ENCODE measurements around the gene TIE1.

TIE1 gene

DNA sequence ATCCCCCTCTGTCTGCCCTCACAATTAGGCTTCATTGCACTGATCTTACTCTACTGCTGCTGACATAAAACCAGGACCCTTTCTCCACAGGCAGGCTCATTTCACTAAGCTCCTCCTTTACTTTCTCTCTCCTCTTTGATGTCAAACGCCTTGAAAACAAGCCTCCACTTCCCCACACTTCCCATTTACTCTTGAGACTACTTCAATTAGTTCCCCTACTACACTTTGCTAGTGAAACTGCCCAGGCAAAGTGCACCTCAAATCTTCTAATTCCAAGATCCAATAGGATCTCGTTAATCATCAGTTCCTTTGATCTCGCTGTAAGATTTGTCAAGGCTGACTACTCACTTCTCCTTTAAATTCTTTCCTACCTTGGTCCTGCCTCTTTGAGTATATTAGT lies 52.1 kb downstream of the TIE1 start:
- peaks cover 0 to 10% (median 5%) of the 10 kb centered on the region in 4 experiments for H3K4me1 ChIP-seq (ENCODE audit: control extremely low read depth in 1 of 4, control insufficient read depth in 4 of 4, insufficient read depth in 4 of 4, low read length in 3 of 4)
- ChIA-PET POLR2A (no interaction called here), CTCF (no interaction called here)
- H3K9me3 ChIP-seq (ENCODE audit: control extremely low read depth in 1 of 5, control insufficient read depth in 4 of 5, insufficient read depth in 2 of 5, low read depth in 1 of 5, low read length in 4 of 5) = no peaks in the 10 kb centered on the region
- DNase-seq = no peak
- H3K4me3 ChIP-seq (ENCODE audit: control insufficient read depth in 1 of 7, extremely low read depth in 1 of 7, insufficient read depth in 4 of 7, low read depth in 2 of 7, low read length in 6 of 7) = no peak overlapping the region
- no peaks in the 10 kb centered on the region for H3K27me3 ChIP-seq (replicated peaks in 2 of 5; ENCODE audit: control insufficient read depth in 4 of 5, insufficient read depth in 5 of 5, low read length in 4 of 5)
- no peak overlapping the region for H3K27ac ChIP-seq (ENCODE audit: insufficient read depth in 1 of 2, low read depth in 1 of 2, low read length in 2 of 2, poor library complexity in 1 of 2, severe bottlenecking in 2 of 2)
- H3K36me3 ChIP-seq (ENCODE audit: control insufficient read depth in 4 of 4, insufficient read depth in 4 of 4, low read length in 3 of 4) = peaks cover 0 to 28% (median 4%) of the 10 kb centered on the region in 4 experiments
- 46% methylated on average over 2 of the region's 3 CpGs for WGBS (ENCODE audit: insufficient coverage)

DNA sequence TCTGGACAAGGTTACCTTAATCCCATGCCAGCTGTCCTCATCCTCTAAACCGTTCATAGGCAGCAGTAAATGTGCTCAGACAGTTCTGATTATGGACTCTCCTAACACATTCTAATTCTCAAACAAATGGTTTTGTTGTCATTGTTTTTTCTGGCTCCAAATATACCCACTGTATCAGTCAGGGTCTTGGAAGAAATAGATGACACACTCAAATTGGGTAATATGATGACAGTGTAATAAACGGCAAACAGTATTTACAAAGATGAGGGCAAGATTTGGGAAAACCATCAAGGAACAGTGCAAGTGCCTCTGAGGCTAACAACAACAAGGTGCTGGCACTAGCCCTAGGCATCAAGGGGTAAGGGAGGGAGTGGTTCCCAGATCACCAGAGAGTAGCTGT lies 53.7 kb downstream of the TIE1 start:
- no peak overlapping the region for H3K27ac ChIP-seq (ENCODE audit: insufficient read depth in 1 of 2, low read depth in 1 of 2, low read length in 2 of 2, poor library complexity in 1 of 2, severe bottlenecking in 2 of 2)
- peaks cover 0 to 19% (median 15%) of the 10 kb centered on the region in 4 experiments for H3K4me1 ChIP-seq (ENCODE audit: control extremely low read depth in 1 of 4, control insufficient read depth in 4 of 4, insufficient read depth in 4 of 4, low read length in 3 of 4)
- H3K9me3 ChIP-seq (ENCODE audit: control extremely low read depth in 1 of 5, control insufficient read depth in 4 of 5, insufficient read depth in 2 of 5, low read depth in 1 of 5, low read length in 4 of 5) = no peaks in the 10 kb centered on the region
- POLR2A ChIA-PET = no interaction called here
- WGBS (ENCODE audit: insufficient coverage) = 100% methylated on average over 2 of the region's 2 CpGs
- no peak overlapping the region for H3K4me3 ChIP-seq (ENCODE audit: control insufficient read depth in 1 of 7, extremely low read depth in 1 of 7, insufficient read depth in 4 of 7, low read depth in 2 of 7, low read length in 6 of 7)
- DNase-seq = no peak
- H3K27me3 ChIP-seq (replicated peaks in 2 of 5; ENCODE audit: control insufficient read depth in 4 of 5, insufficient read depth in 5 of 5, low read length in 4 of 5) = no peaks in the 10 kb centered on the region
- CTCF ChIA-PET = interaction anchor here (0.6 to 1.6 kb wide), 5 partner anchors 14 to 227 kb away, joined by 3 to 4 read pairs (median 3); no protein-coding TSS in a partner anchor
- H3K36me3 ChIP-seq (ENCODE audit: control insufficient read depth in 4 of 4, insufficient read depth in 4 of 4, low read length in 3 of 4) = peaks cover 0 to 12% (median 2%) of the 10 kb centered on the region in 4 experiments

DNA sequence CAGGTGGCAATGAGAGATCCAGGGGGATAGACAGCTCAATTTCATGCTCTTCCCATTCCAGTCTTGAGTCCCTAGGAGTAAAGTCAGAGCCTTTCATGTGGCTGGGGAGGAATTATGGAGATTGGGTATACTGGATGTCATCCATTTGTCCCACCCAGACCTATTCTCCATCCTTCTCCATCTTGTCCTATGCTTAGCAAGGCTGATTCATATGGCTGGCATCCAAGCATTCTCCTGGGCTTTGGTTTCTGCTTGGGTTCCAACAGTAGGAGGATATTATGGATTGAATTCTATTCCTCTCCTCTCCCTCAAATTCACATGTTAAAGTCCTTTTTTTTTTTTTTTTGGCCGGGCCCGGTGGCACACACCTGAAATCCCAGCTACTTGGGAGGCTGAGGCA lies 54.2 kb downstream of the TIE1 start:
- DNase-seq = no peak
- peaks cover 0 to 9% (median 4%) of the 10 kb centered on the region in 4 experiments for H3K36me3 ChIP-seq (ENCODE audit: control insufficient read depth in 4 of 4, insufficient read depth in 4 of 4, low read length in 3 of 4)
- H3K27me3 ChIP-seq (replicated peaks in 2 of 5; ENCODE audit: control insufficient read depth in 4 of 5, insufficient read depth in 5 of 5, low read length in 4 of 5) = no peaks in the 10 kb centered on the region
- CTCF ChIA-PET = interaction anchor here (0.6 to 1.6 kb wide), 3 partner anchors 14 to 227 kb away, joined by 3 to 4 read pairs (median 3); no protein-coding TSS in a partner anchor
- POLR2A ChIA-PET = no interaction called here
- no peak overlapping the region for H3K27ac ChIP-seq (ENCODE audit: insufficient read depth in 1 of 2, low read depth in 1 of 2, low read length in 2 of 2, poor library complexity in 1 of 2, severe bottlenecking in 2 of 2)
- no peak overlapping the region for H3K4me3 ChIP-seq (ENCODE audit: control insufficient read depth in 1 of 7, extremely low read depth in 1 of 7, insufficient read depth in 4 of 7, low read depth in 2 of 7, low read length in 6 of 7)
- peaks cover 2 to 24% (median 19%) of the 10 kb centered on the region in 4 experiments for H3K4me1 ChIP-seq (ENCODE audit: control extremely low read depth in 1 of 4, control insufficient read depth in 4 of 4, insufficient read depth in 4 of 4, low read length in 3 of 4)
- no CpG with 5 or more reads among the region's 2 CpGs for WGBS (ENCODE audit: insufficient coverage)
- no peaks in the 10 kb centered on the region for H3K9me3 ChIP-seq (ENCODE audit: control extremely low read depth in 1 of 5, control insufficient read depth in 4 of 5, insufficient read depth in 2 of 5, low read depth in 1 of 5, low read length in 4 of 5)

DNA sequence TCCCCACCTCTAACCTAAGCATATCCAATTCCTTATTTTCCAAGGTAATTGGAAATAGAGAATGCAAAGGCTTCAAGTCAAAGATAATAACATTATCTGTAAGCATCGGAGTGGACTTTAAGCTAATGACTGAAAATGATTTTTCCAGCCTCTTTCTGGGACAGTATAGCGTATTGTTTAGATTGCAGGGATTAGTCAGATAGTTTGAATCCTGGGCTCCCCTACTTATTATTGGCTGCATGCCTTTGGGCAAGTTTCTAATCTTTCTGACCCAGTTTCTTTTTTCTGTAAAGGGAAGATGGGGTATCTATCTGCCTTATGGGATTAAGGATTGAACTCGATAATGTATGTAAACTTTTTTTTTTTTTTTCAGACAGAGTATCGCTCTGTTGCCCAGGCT lies 56.5 kb downstream of the TIE1 start:
- no peak for DNase-seq
- peaks cover 4 to 33% (median 14%) of the 10 kb centered on the region in 4 experiments for H3K36me3 ChIP-seq (ENCODE audit: control insufficient read depth in 4 of 4, insufficient read depth in 4 of 4, low read length in 3 of 4)
- H3K9me3 ChIP-seq (ENCODE audit: control extremely low read depth in 1 of 5, control insufficient read depth in 4 of 5, insufficient read depth in 2 of 5, low read depth in 1 of 5, low read length in 4 of 5) = no peaks in the 10 kb centered on the region
- ChIA-PET POLR2A (no interaction called here), CTCF (interaction anchor here (0.8 to 2.4 kb wide), 7 partner anchors 10 to 127 kb away, joined by 3 to 13 read pairs (median 3); no protein-coding TSS in a partner anchor)
- H3K27ac ChIP-seq (ENCODE audit: insufficient read depth in 1 of 2, low read depth in 1 of 2, low read length in 2 of 2, poor library complexity in 1 of 2, severe bottlenecking in 2 of 2) = no peak overlapping the region
- peaks cover 2 to 40% (median 24%) of the 10 kb centered on the region in 4 experiments for H3K4me1 ChIP-seq (ENCODE audit: control extremely low read depth in 1 of 4, control insufficient read depth in 4 of 4, insufficient read depth in 4 of 4, low read length in 3 of 4)
- H3K4me3 ChIP-seq (ENCODE audit: control insufficient read depth in 1 of 7, extremely low read depth in 1 of 7, insufficient read depth in 4 of 7, low read depth in 2 of 7, low read length in 6 of 7) = no peak overlapping the region
- H3K27me3 ChIP-seq (replicated peaks in 2 of 5; ENCODE audit: control insufficient read depth in 4 of 5, insufficient read depth in 5 of 5, low read length in 4 of 5) = no peaks in the 10 kb centered on the region
- WGBS (ENCODE audit: insufficient coverage) = 100% methylated on average over 2 of the region's 4 CpGs

DNA sequence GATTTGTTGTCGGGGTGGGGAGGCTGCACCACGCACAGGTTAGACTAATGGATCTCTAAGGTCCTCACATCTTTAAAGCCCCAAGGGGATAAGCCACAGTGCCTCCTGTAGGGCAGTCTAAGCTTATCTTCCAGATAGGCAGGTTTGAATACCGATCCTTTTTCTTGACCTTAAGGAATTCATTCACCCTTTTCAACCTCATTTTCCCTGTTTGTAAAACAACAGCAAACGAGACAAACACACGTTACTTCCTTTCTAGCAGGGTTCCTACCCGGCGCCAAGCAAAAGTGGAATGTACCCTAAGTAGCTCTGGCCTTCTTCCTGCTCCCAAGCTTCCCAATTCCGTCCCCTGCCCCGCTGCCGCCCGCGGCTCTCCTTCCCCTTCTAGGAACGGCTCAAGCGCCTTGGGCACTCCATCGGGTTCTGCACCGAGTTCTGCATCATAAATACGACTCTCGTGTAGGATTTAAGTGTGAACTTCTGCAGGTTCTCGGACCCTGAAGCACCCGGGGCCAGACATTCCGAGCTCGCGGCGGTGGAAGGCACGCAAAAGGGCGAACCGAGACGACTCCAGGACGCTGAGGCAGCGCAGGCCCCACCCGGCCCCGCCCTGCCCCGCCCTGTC lies 57.5 kb downstream of the TIE1 start:
- ChIA-PET CTCF (interaction anchor here (0.7 to 2.4 kb wide), 14 partner anchors 9 to 131 kb away, joined by 3 to 13 read pairs (median 4); partner anchors contain the start of genes MED8 and SZT2), POLR2A (interaction anchor here (1.2 to 1.4 kb wide), 2 partner anchors 10 to 12 kb away, joined by 3 to 8 read pairs; partner anchors contain the start of gene ELOVL1)
- H3K4me3 ChIP-seq (ENCODE audit: control insufficient read depth in 1 of 7, extremely low read depth in 1 of 7, insufficient read depth in 4 of 7, low read depth in 2 of 7, low read length in 6 of 7) = peak overlapping the region; percentile 77 to 97 (median 93)
- H3K4me1 ChIP-seq (ENCODE audit: control extremely low read depth in 1 of 4, control insufficient read depth in 4 of 4, insufficient read depth in 4 of 4, low read length in 3 of 4) = peaks cover 2 to 33% (median 24%) of the 10 kb centered on the region in 4 experiments
- peak; percentile 61 to 62 (median 61) for DNase-seq
- H3K36me3 ChIP-seq (ENCODE audit: control insufficient read depth in 4 of 4, insufficient read depth in 4 of 4, low read length in 3 of 4) = peaks cover 4 to 40% (median 18%) of the 10 kb centered on the region in 4 experiments
- H3K9me3 ChIP-seq (ENCODE audit: control extremely low read depth in 1 of 5, control insufficient read depth in 4 of 5, insufficient read depth in 2 of 5, low read depth in 1 of 5, low read length in 4 of 5) = no peaks in the 10 kb centered on the region
- H3K27me3 ChIP-seq (replicated peaks in 2 of 5; ENCODE audit: control insufficient read depth in 4 of 5, insufficient read depth in 5 of 5, low read length in 4 of 5) = no peaks in the 10 kb centered on the region
- H3K27ac ChIP-seq (ENCODE audit: insufficient read depth in 1 of 2, low read depth in 1 of 2, low read length in 2 of 2, poor library complexity in 1 of 2, severe bottlenecking in 2 of 2) = peak overlapping the region; percentile 77 to 91
- WGBS (ENCODE audit: insufficient coverage) = 0% methylated on average over 16 of the region's 33 CpGs

DNA sequence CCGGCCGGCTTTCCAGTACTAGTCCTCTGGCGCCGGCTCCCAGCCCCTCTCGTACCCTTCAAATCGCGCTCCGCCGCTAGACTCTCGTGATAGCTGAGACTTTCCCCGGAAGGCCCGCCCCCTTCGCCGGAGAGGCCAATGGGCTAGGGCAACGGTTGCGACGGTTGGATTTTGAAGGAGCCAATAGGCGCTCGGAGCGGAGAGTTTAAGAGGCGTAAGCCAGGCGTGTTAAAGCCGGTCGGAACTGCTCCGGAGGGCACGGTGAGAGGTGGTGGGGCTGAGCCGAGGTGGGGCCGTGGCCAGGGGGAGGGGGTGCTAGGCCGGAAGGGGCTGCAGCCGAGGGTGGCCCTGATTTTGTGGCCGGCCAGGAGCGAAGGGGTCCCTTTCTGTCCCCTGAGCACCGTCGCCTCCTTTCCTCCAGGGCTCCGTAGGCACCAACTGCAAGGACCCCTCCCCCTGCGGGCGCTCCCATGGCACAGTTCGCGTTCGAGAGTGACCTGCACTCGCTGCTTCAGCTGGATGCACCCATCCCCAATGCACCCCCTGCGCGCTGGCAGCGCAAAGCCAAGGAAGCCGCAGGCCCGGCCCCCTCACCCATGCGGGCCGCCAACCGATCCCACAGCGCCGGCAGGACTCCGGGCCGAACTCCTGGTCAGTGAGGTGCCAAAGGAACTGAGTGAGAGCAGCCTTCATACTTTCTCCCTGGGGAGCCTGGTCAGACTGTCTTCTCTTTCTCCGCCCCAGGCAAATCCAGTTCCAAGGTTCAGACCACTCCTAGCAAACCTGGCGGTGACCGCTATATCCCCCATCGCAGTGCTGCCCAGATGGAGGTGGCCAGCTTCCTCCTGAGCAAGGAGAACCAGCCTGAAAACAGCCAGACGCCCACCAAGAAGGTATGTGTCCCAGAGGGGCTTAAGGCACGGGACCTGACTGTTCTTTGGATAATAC lies 58.2 kb downstream of the TIE1 start, which contains the start of gene CDC20:
TSS of gene CDC20 (plus strand) at position 236 of the 948 bp plus-strand sequence. CDS start at position 471, 235 bp downstream.
- H3K4me3 ChIP-seq (ENCODE audit: control insufficient read depth in 1 of 7, extremely low read depth in 1 of 7, insufficient read depth in 4 of 7, low read depth in 2 of 7, low read length in 6 of 7) = peak within 1 kb of the TSS; percentile 77 to 97 (median 93)
- H3K4me1 ChIP-seq (ENCODE audit: control extremely low read depth in 1 of 4, control insufficient read depth in 4 of 4, insufficient read depth in 4 of 4, low read length in 3 of 4) = peaks cover 2 to 33% (median 24%) of the 10 kb centered on the region in 4 experiments
- peaks cover 6 to 47% (median 26%) of the 10 kb centered on the region in 4 experiments for H3K36me3 ChIP-seq (ENCODE audit: control insufficient read depth in 4 of 4, insufficient read depth in 4 of 4, low read length in 3 of 4)
- ChIA-PET POLR2A (interaction anchor here (1.2 to 1.4 kb wide), 2 partner anchors 9 to 13 kb away, joined by 3 to 8 read pairs; partner anchors contain the start of gene ELOVL1), CTCF (interaction anchor here (0.7 to 2.4 kb wide), 14 partner anchors 8 to 132 kb away, joined by 3 to 13 read pairs (median 4); no protein-coding TSS in a partner anchor)
- H3K27me3 ChIP-seq (replicated peaks in 2 of 5; ENCODE audit: control insufficient read depth in 4 of 5, insufficient read depth in 5 of 5, low read length in 4 of 5) = no peaks in the 10 kb centered on the region
- H3K9me3 ChIP-seq (ENCODE audit: control extremely low read depth in 1 of 5, control insufficient read depth in 4 of 5, insufficient read depth in 2 of 5, low read depth in 1 of 5, low read length in 4 of 5) = no peaks in the 10 kb centered on the region
- 6% methylated on average over 40 of the region's 59 CpGs for WGBS (ENCODE audit: insufficient coverage)
- H3K27ac ChIP-seq (ENCODE audit: insufficient read depth in 1 of 2, low read depth in 1 of 2, low read length in 2 of 2, poor library complexity in 1 of 2, severe bottlenecking in 2 of 2) = peak within 1 kb of the TSS; percentile 77 to 91
- DNase-seq = peak; percentile 95 to 97 (median 97)

Data from common myeloid progenitor, CD34-positive (primary cell).